ENCODE data around the gene TSPAN15.

Gene TSPAN15

GRCh38 chr10:69422676-69423075 is 28.6 kb upstream of the TSPAN15 start:
- TF ChIP-seq CTCF (conservative IDR thresholded peaks at IDR 0.05; ENCODE audit: low read depth, low read length): no peak
- no peak for DNase-seq (ENCODE audit: low read depth)
- H3K4me3 ChIP-seq (ENCODE audit: low read depth, low read length): no peak overlapping the region

GRCh38 chr10:69425041-69425440 is 26.2 kb upstream of the TSPAN15 start:
- TF ChIP-seq CTCF (conservative IDR thresholded peaks at IDR 0.05; ENCODE audit: low read depth, low read length): no peak
- DNase-seq (ENCODE audit: low read depth): no peak

GRCh38 chr10:69425511-69426298 is 25.6 kb upstream of the TSPAN15 start:
- DNase-seq (ENCODE audit: low read depth): no peak
- no peak for TF ChIP-seq CTCF (conservative IDR thresholded peaks at IDR 0.05; ENCODE audit: low read depth, low read length)
- H3K4me3 ChIP-seq (ENCODE audit: low read depth, low read length): no peak overlapping the region

More at GRCh38 chr10:69425041-69425440, 26.2 kb upstream of the TSPAN15 start:
- no peak overlapping the region for H3K4me3 ChIP-seq (ENCODE audit: low read depth, low read length)

GRCh38 chr10:69426376-69426727 is 24.9 kb upstream of the TSPAN15 start:
- TF ChIP-seq CTCF (conservative IDR thresholded peaks at IDR 0.05; ENCODE audit: low read depth, low read length): no peak
- no peak for DNase-seq (ENCODE audit: low read depth)
- H3K4me3 ChIP-seq (ENCODE audit: low read depth, low read length): no peak overlapping the region

- no peak for TF ChIP-seq CTCF (conservative IDR thresholded peaks at IDR 0.05; ENCODE audit: low read depth, low read length)
- no peak overlapping the region for H3K4me3 ChIP-seq (ENCODE audit: low read depth, low read length)
- no peak for DNase-seq (ENCODE audit: low read depth)
Measured at GRCh38 chr10:69428165-69428564, 23.1 kb upstream of the TSPAN15 start.

GRCh38 chr10:69434169-69434568 is 17.1 kb upstream of the TSPAN15 start:
- TF ChIP-seq CTCF (conservative IDR thresholded peaks at IDR 0.05; ENCODE audit: low read depth, low read length): no peak
- H3K4me3 ChIP-seq (ENCODE audit: low read depth, low read length): no peak overlapping the region
- no peak for DNase-seq (ENCODE audit: low read depth)

GRCh38 chr10:69434926-69435325 is 16.3 kb upstream of the TSPAN15 start:
- H3K4me3 ChIP-seq (ENCODE audit: low read depth, low read length): no peak overlapping the region
- TF ChIP-seq CTCF (conservative IDR thresholded peaks at IDR 0.05; ENCODE audit: low read depth, low read length): no peak
- DNase-seq (ENCODE audit: low read depth): no peak
